OCI-LY3 (cell line): ENCODE results near the gene EXOC4.
"Not testable (repeated sequence)": the region's sequence is repeated elsewhere in the genome, so short reads cannot be mapped to it uniquely, and the experiment has no call there.

ENCODE experiments used
- H2AFZ ChIP-seq: fragments of 200-600, 300-600 bp; shearing (Covaris generic); 2 replicates; pipeline ENCODE4 v1.6.0; 2014; ENCODE audit warnings: antibody characterized with exemption, low read depth, low read length
- H3K27ac ChIP-seq: fragments of 200-600, 300-600 bp; sonication (generic); 2 replicates; pipeline ENCODE4 v1.5.1; 2014; ENCODE audit warnings: mild to moderate bottlenecking, low read length, moderate library complexity, mixed read lengths
- H3K27me3 ChIP-seq: fragments of 200-600, 300-600 bp; sonication (generic); 2 replicates; pipeline ENCODE4 v1.6.1; 2014; ENCODE audit warnings: low read depth, low read length, mixed read lengths
- H3K36me3 ChIP-seq: fragments of 200-600, 300-600 bp; sonication (generic); replicated peaks from 2 replicates; pipeline ENCODE3; 2014; ENCODE audit warnings: low read depth, low read length, mixed read lengths
- H3K4me1 ChIP-seq: fragments of 300-600, 200-600 bp; sonication (generic); 2 replicates; pipeline ENCODE4 v1.6.1; 2014; ENCODE audit warnings: low read length, mixed read lengths
- H3K4me2 ChIP-seq: fragments of 200-600, 300-600 bp; sonication (generic); 2 replicates; pipeline ENCODE4 v1.6.1; 2014; ENCODE audit warnings: low read length, mixed read lengths
- H3K4me3 ChIP-seq: fragments of 300-600, 200-600 bp; sonication (generic); 2 replicates; pipeline ENCODE4 v1.5.1; 2014; ENCODE audit warnings: antibody characterized with exemption, mild to moderate bottlenecking, low read length, moderate library complexity
- H3K79me2 ChIP-seq: fragments of 300-600, 200-600 bp; shearing (Covaris generic); 2 replicates; pipeline ENCODE4 v1.6.1; 2014; ENCODE audit warnings: mild to moderate bottlenecking, low read length, mixed read lengths
- H3K9ac ChIP-seq: fragments of 300-600, 200-600 bp; shearing (Covaris generic); 2 replicates; pipeline ENCODE4 v1.6.0; 2014; ENCODE audit warnings: mild to moderate bottlenecking, low read length, moderate library complexity
- H3K9me3 ChIP-seq: fragments of 200-600, 300-600 bp; shearing (Covaris generic); 2 replicates; pipeline ENCODE4 v1.6.1; 2014; ENCODE audit warnings: low read length, mixed read lengths; ENCODE audit not compliant: insufficient read depth
- H4K20me1 ChIP-seq: fragments of 200-600, 300-600 bp; sonication (generic); 2 replicates; pipeline ENCODE4 v1.6.1; 2016; ENCODE audit warnings: low read length, mixed read lengths; ENCODE audit not compliant: insufficient read depth
- EZH2phosphoT487 ChIP-seq: fragments of 200-600 bp; shearing (Covaris generic); IDR thresholded peaks from 2 replicates; pipeline ENCODE4 v1.6.1; 2018; ENCODE audit warnings: antibody characterized with exemption, mixed run types, low read depth
- TF ChIP-seq, protein P1 (sequence below): fragments of 200-600, 300-600 bp; sonication (generic); IDR thresholded peaks from 2 replicates; pipeline ENCODE4 v1.5.1; 2014; ENCODE audit warnings: antibody characterized with exemption, low read length, low read depth

Gene EXOC4

DNA sequence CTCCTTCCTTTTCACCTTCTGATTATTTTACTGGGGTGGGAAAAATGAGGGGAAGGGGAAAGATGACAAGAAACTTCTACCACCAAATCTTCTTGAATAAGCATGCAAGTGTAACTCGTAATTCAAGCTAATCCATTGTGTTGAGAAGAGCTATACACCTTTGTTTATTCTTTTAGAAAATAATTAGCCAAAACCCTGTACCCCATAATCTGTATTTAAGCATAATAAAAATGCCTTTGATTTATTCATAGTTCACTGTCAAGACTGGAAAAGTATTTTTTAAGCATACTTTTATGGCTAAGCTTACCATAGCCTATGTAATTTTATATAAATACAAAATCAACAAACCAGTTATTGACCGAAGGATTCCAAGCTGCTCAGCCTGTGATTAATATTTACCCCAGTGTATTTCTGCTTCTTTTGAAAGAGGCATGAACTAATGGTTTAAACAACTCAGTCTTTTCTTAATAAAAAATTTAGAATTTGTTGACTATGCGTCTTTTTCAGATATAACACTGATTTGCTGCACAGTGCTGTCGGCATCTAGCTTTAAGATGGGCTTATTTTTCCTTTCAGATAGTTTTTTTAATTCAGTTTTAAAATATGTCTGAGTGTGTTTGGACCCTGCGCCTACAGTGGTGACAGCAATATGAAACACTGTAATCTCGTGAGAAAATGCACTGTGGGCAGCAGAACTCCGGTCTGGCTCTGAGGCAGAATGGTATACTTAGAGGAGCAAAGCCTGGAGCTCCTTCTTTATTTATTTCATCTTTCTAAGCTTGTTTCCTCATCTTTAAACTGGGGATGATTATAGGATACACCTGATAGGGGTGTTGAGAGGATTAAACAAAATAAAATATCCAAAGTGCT, 635.4 kb downstream of the EXOC4 start:
- H3K4me1 ChIP-seq = no peaks in the 10 kb centered on the region
- no peak overlapping the region for H3K9ac ChIP-seq
- no peak overlapping the region for H3K4me3 ChIP-seq
- H2AFZ ChIP-seq = no peak overlapping the region
- no peaks in the 10 kb centered on the region for H3K36me3 ChIP-seq
- no peaks in the 10 kb centered on the region for H3K27me3 ChIP-seq
- no peaks in the 10 kb centered on the region for H3K79me2 ChIP-seq
- H3K9me3 ChIP-seq = no peaks in the 10 kb centered on the region
- H3K27ac ChIP-seq = no peak overlapping the region
- no peaks in the 10 kb centered on the region for H4K20me1 ChIP-seq
- no peak for TF ChIP-seq EZH2phosphoT487
- TF ChIP-seq, protein P1, sequence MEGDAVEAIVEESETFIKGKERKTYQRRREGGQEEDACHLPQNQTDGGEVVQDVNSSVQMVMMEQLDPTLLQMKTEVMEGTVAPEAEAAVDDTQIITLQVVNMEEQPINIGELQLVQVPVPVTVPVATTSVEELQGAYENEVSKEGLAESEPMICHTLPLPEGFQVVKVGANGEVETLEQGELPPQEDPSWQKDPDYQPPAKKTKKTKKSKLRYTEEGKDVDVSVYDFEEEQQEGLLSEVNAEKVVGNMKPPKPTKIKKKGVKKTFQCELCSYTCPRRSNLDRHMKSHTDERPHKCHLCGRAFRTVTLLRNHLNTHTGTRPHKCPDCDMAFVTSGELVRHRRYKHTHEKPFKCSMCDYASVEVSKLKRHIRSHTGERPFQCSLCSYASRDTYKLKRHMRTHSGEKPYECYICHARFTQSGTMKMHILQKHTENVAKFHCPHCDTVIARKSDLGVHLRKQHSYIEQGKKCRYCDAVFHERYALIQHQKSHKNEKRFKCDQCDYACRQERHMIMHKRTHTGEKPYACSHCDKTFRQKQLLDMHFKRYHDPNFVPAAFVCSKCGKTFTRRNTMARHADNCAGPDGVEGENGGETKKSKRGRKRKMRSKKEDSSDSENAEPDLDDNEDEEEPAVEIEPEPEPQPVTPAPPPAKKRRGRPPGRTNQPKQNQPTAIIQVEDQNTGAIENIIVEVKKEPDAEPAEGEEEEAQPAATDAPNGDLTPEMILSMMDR = no peak
- no peak overlapping the region for H3K4me2 ChIP-seq

DNA sequence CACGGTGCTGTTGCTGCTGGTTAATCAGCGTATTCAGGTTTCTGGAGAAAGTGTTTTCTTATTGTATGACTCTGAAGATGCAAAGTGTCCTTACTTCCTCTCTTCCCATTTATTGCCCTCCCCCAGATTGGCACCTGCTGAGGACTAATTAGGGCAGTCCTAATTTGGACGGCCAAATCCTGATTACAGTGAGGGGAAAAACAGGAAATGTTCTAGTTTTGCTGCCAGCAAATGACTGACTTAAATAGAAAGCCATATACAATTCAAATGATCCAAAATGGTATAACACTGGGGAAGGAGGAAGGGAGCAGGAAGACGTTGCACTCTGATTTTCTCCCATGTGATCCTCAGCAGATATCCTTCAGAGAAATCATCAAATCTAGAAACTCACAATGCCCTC, 651.9 kb downstream of the EXOC4 start:
- Histone ChIP-seq H3K9me3 (no peaks in the 10 kb centered on the region), H4K20me1 (peaks cover 16% of the 10 kb centered on the region)
- TF ChIP-seq, protein P1 = no peak
- TF ChIP-seq EZH2phosphoT487 = no peak

DNA sequence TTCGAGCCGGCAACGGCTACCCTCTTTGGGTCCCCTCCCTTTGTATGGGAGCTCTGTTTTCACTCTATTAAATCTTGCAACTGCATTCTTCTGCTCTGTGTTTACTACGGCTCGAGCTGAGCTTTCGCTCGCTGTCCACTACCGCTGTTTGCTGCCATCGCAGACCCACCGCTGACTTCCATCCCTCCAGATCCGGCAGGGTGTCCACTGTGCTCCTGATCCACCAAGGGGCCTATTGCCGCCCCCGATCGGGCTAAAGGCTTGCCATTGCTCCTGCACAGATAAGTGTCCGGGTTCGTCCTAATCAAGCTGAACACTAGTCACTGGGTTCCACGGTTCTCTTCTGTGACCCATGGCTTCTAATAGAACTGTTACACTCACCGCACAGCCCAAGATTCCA, 653.7 kb downstream of the EXOC4 start:
- H4K20me1 ChIP-seq = peaks cover 32% of the 10 kb centered on the region
- H3K9ac ChIP-seq, H3K36me3 ChIP-seq: not testable (repeated sequence)

More for the DNA sequence above, 651.9 kb downstream of the EXOC4 start:
- H3K9ac ChIP-seq = no peak overlapping the region
- no peaks in the 10 kb centered on the region for H3K79me2 ChIP-seq
- no peak overlapping the region for H3K4me2 ChIP-seq
- no peak overlapping the region for H3K4me3 ChIP-seq
- peaks cover 28% of the 10 kb centered on the region for H3K27me3 ChIP-seq
- H3K4me1 ChIP-seq = peaks cover 7% of the 10 kb centered on the region
- no peak overlapping the region for H2AFZ ChIP-seq
- no peaks in the 10 kb centered on the region for H3K36me3 ChIP-seq
- no peak overlapping the region for H3K27ac ChIP-seq

DNA sequence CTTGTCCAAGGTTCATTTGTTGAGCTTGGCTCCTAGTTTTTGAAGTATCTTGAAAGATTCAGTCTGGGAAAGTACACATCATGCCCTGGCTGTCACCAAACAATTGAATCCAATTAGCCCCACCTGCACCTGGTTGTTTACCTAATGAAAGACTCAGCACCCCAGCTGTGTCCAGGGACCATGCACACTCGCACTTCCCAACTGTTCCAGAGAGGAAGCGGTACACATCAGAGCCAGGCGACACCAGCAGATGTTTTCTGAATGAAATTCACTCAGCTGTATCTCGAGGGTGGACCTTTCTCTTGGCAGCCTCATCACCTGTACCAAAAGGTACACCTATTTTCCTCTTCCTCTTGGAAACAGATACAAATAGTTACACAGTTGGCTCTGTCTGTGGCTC, 657.9 kb downstream of the EXOC4 start:
- H3K27me3 ChIP-seq = peaks cover 59% of the 10 kb centered on the region
- H3K4me2 ChIP-seq = no peak overlapping the region
- H3K27ac ChIP-seq = no peak overlapping the region
- TF ChIP-seq, protein P1 = no peak
- no peak for TF ChIP-seq EZH2phosphoT487
- peaks cover 42% of the 10 kb centered on the region for H4K20me1 ChIP-seq
- H3K4me1 ChIP-seq = peaks cover 42% of the 10 kb centered on the region
- no peak overlapping the region for H3K9ac ChIP-seq
- H3K4me3 ChIP-seq = no peak overlapping the region
- no peaks in the 10 kb centered on the region for H3K9me3 ChIP-seq
- no peak overlapping the region for H2AFZ ChIP-seq
- no peaks in the 10 kb centered on the region for H3K36me3 ChIP-seq
- no peaks in the 10 kb centered on the region for H3K79me2 ChIP-seq

More for the DNA sequence above, 653.7 kb downstream of the EXOC4 start:
- Histone ChIP-seq H3K27me3 (peaks cover 39% of the 10 kb centered on the region), H3K4me1 (peaks cover 16% of the 10 kb centered on the region)
- H3K4me3 ChIP-seq, H3K9me3 ChIP-seq, H3K27ac ChIP-seq, H3K4me2 ChIP-seq, H3K79me2 ChIP-seq, H2AFZ ChIP-seq: not testable (repeated sequence)
